SK-N-MC (cell line): ENCODE results near the gene ADAMTS12.

Experiments used
- DNase-seq: peaks from one replicate; pipeline ENCODE4 v3.0.0-alpha.2; 2011; ENCODE audit warnings: low read depth, low spot score
- H3K27ac ChIP-seq: fragments of 200-600 bp; sonication (generic); 2 replicates; pipeline ENCODE4 v1.5.1; 2016; ENCODE audit warnings: mixed run types
- H3K36me3 ChIP-seq: fragments of 200-600 bp; sonication (generic); 2 replicates; pipeline ENCODE4 v1.6.1; 2017; ENCODE audit warnings: antibody characterized with exemption, low read length, mixed read lengths; ENCODE audit not compliant: insufficient read depth
- H3K4me3 ChIP-seq: fragments of 200-600 bp; sonication (generic); 2 replicates; pipeline ENCODE4 v1.5.1; 2016
- H3K9ac ChIP-seq: fragments of 200-600 bp; sonication (generic); 2 replicates; pipeline ENCODE4 v1.8.0; 2017; ENCODE audit warnings: mixed run types, mixed read lengths; ENCODE audit not compliant: insufficient read length
- H3K9me3 ChIP-seq: fragments of 200-600 bp; sonication (generic); 2 replicates; pipeline ENCODE4 v1.6.1; 2017; ENCODE audit warnings: low read depth, mild to moderate bottlenecking, antibody characterized with exemption, low read length, moderate library complexity, mixed read lengths
- EZH2 ChIP-seq: fragments of 200-600 bp; sonication (generic); IDR thresholded peaks from one replicate; pipeline ENCODE4 v1.6.1; 2017; ENCODE audit warnings: antibody characterized with exemption
- FOXP2 ChIP-seq: optimal IDR thresholded peaks from 2 replicates; pipeline ENCODE3; 2011; ENCODE audit warnings: mild to moderate bottlenecking, moderate library complexity; ENCODE audit not compliant: insufficient read depth; ENCODE audit errors: extremely low read length, control extremely low read depth
- POLR2AphosphoS5 ChIP-seq: IDR thresholded peaks from 2 replicates; pipeline ENCODE4 v1.6.1; 2012; ENCODE audit warnings: mild to moderate bottlenecking, low read depth, low read length, borderline replicate concordance

ADAMTS12 gene

DNA sequence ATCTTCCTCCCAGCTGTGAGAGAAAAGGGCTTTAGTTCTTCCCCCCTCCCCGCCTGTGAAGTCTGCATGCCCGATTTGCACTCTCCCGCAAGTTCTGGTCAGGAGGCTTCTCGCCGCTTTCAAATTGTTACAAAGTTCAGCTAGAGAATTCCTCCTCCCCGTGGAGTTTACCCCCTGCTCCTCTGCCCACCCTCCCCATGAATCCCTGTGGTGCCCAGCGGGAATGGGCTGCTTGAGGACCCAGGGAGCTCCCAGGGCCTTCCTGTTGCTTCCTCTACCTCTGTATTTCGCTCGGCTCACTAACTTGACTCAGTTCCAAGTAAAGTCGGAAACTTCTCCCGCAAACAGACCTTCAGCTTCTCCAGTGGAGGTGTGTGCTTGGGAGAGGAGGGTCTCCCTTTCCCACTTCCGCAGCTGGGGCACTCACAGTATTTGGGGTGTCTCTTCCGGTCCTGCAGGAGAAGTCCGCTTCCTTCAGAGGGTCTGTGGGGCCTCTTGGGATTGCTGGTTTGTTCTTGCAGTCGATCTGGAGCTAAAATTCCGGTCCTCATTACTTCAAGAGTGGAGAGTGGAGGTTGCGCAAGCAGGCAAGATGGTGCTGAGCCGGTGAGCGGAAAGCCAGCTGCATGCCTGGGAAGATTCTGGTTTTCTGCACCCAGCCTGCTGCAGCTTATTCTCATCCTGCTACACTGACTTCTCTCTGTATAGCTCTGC lies 97.8 kb downstream of the ADAMTS12 start:
- 0 out of 2 replicates have a peak overlapping the region, but pooled peaks have one; percentile 33 for H3K4me3 ChIP-seq
- no peak overlapping the region for H3K9ac ChIP-seq
- H3K27ac ChIP-seq, result no peak overlapping the region
- TF ChIP-seq EZH2 (no peak), POLR2AphosphoS5 (no peak), FOXP2 (no peak)
- no peaks in the 10 kb centered on the region for H3K36me3 ChIP-seq
- no peak for DNase-seq
- no peaks in the 10 kb centered on the region for H3K9me3 ChIP-seq

DNA sequence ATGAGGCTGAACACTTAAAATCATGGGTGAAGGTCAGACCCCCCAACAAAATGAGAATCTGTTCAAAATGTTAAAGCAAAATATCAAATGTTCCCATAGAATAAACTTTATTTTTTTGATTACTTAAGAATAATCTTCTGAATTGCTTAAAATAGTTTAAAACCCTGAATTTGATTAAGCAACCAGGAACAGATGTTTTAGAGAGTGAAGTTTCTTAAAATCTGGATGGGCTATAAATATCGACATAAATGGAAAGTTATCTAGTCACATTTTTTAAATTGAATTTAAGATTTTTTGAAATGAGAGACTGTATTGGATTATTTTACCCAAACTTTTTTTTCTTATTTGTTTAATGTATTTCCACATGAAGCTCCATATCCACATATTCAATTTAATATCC lies 98.5 kb downstream of the ADAMTS12 start:
- Histone ChIP-seq H3K27ac (no peak overlapping the region), H3K9me3 (no peaks in the 10 kb centered on the region), H3K36me3 (no peaks in the 10 kb centered on the region), H3K9ac (no peak overlapping the region), H3K4me3 (no peak overlapping the region)
- no peak for DNase-seq
- TF ChIP-seq FOXP2, result no peak
- no peak for TF ChIP-seq POLR2AphosphoS5
- no peak for TF ChIP-seq EZH2

- no peak for TF ChIP-seq EZH2
- TF ChIP-seq POLR2AphosphoS5, result no peak
- no peak for TF ChIP-seq FOXP2
- Histone ChIP-seq H3K36me3 (no peaks in the 10 kb centered on the region), H3K9ac (no peak overlapping the region), H3K4me3 (no peak overlapping the region), H3K9me3 (no peaks in the 10 kb centered on the region), H3K27ac (no peak overlapping the region)
- no peak for DNase-seq
These were observed 99.2 kb downstream of the ADAMTS12 start for GRCh38 chr5:33792559-33792958.

- no peak for TF ChIP-seq POLR2AphosphoS5
- no peak for TF ChIP-seq FOXP2
- TF ChIP-seq EZH2, result no peak
- no peak for DNase-seq
- no peak overlapping the region for H3K27ac ChIP-seq
- no peak overlapping the region for H3K9ac ChIP-seq
- no peak overlapping the region for H3K4me3 ChIP-seq
- H3K36me3 ChIP-seq, result no peaks in the 10 kb centered on the region
- H3K9me3 ChIP-seq, result no peaks in the 10 kb centered on the region
These were observed 102.2 kb downstream of the ADAMTS12 start for GRCh38 chr5:33789567-33789957.

DNA sequence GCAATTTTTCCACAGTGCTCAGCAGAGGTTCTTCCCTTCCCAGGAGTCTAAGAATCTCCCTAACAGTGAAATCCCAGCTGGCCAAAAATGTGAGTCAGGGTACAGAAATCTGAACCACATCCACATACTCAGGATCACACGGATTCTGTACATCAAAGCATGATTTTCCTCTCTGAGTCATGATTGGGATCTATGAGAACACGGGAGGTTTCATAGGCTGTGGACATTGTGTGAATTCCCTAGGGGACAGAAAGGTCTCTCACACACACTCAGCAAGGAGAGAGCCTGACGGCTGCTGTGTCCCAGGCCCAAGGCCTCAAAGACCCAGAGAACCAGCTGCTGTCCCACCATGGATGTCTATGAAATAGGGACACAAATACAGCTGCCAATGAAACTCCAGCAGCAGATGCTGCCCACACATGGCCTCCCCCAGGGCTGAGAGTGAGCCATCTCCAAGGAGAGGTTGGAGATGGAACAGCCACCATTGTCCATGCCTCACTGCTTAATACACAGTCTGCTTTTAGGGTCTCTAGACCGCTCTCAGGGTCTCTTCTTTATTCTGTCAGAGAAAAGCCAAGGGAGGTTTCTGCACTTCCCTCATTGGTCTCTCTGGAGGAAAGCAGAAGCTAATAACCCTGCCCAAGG lies 102.7 kb downstream of the ADAMTS12 start:
- TF ChIP-seq EZH2 (no peak), FOXP2 (no peak), POLR2AphosphoS5 (no peak)
- Histone ChIP-seq H3K27ac (no peak overlapping the region), H3K4me3 (no peak overlapping the region), H3K36me3 (no peaks in the 10 kb centered on the region), H3K9ac (no peak overlapping the region), H3K9me3 (no peaks in the 10 kb centered on the region)
- no peak for DNase-seq

GRCh38 chr5:33785571-33785970 lies 106.2 kb downstream of the ADAMTS12 start:
- Histone ChIP-seq H3K9me3 (no peaks in the 10 kb centered on the region), H3K36me3 (no peaks in the 10 kb centered on the region), H3K27ac (no peak overlapping the region), H3K4me3 (no peak overlapping the region), H3K9ac (no peak overlapping the region)
- DNase-seq, result no peak
- TF ChIP-seq EZH2 (no peak), POLR2AphosphoS5 (no peak), FOXP2 (no peak)

- H3K36me3 ChIP-seq, result no peaks in the 10 kb centered on the region
- no peak for DNase-seq
- no peak overlapping the region for H3K27ac ChIP-seq
- TF ChIP-seq EZH2 (no peak), POLR2AphosphoS5 (no peak), FOXP2 (no peak)
- H3K9me3 ChIP-seq, result no peaks in the 10 kb centered on the region
- no peak overlapping the region for H3K4me3 ChIP-seq
- H3K9ac ChIP-seq, result no peak overlapping the region
These were observed 110.5 kb downstream of the ADAMTS12 start for GRCh38 chr5:33781286-33781685.

DNA sequence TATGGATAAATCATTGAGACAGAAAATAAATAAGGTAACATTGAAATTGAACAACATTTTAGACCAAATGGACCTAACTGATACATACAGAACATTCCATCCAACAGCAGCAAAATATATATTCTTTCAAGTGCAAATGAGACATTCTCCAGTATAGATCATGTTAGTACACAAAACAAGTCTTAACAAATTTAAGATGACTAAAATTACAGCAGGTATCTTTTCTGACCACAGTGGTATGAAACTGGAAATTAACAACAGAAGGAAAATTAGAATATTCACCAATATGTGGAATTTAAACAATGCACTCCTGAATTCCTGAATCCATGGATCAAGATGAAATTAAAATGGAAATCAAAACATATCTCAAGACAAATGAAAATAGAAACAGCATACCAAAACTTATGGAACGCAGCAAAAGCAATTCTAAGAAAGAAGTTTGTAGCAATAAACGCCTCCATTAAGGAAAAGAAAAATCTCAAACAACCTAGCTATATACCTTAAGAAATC lies 115.6 kb downstream of the ADAMTS12 start:
- no peak overlapping the region for H3K27ac ChIP-seq
- DNase-seq, result no peak
- no peaks in the 10 kb centered on the region for H3K36me3 ChIP-seq
- H3K9ac ChIP-seq, result no peak overlapping the region
- no peak overlapping the region for H3K4me3 ChIP-seq
- H3K9me3 ChIP-seq, result no peaks in the 10 kb centered on the region
- TF ChIP-seq FOXP2, result no peak
- no peak for TF ChIP-seq EZH2
- TF ChIP-seq POLR2AphosphoS5, result no peak
